Keratinocyte (primary cell): Measurements from ENCODE around the gene STK24. TPM values are rescaled to one million over a fixed set of nuclear protein-coding genes. Genes with fewer than 3 reads are reported as not detected.

Experiments
- DNase-seq: peaks from one replicate; pipeline ENCODE4 v3.0.0-alpha.2; 2011; ENCODE audit warnings: low read depth, missing footprints, low spot score
- FAIRE-seq: peaks from 2 replicates; lab custom pipeline; 2011; peaks lifted over from hg19 to GRCh38; lab: Jason Lieb, UNC
- H2AFZ ChIP-seq: 2 replicates; pipeline ENCODE4 v1.6.0; 2012; ENCODE audit warnings: low read length, control low read depth, inconsistent platforms; ENCODE audit not compliant: control insufficient read depth
- H3K27ac ChIP-seq: 2 replicates; pipeline ENCODE4 v1.5.1; 2011; ENCODE audit warnings: low read length; ENCODE audit not compliant: control insufficient read depth, insufficient read depth
- H3K27me3 ChIP-seq: 3 replicates; pipeline ENCODE4 v1.6.0; 2011; ENCODE audit warnings: low read length; ENCODE audit not compliant: control insufficient read depth, insufficient read depth; ENCODE audit errors: extremely low read depth
- H3K36me3 ChIP-seq, 2 experiments: 2 replicates in 1 of 2; 3 replicates in 1 of 2; pipeline ENCODE4 v1.5.1; 2011; ENCODE audit warnings: low read length in 2 of 2, mild to moderate bottlenecking in 1 of 2; ENCODE audit not compliant: control insufficient read depth in 2 of 2, insufficient read depth in 2 of 2; ENCODE audit errors: extremely low read depth in 1 of 2
- H3K4me1 ChIP-seq: 3 replicates; pipeline ENCODE4 v1.5.1; 2011; ENCODE audit warnings: low read length; ENCODE audit not compliant: control insufficient read depth, insufficient read depth; ENCODE audit errors: extremely low read depth
- H3K4me2 ChIP-seq: 3 replicates; pipeline ENCODE4 v1.6.0; 2011; ENCODE audit warnings: low read depth, low read length; ENCODE audit not compliant: control insufficient read depth, insufficient read depth; ENCODE audit errors: extremely low read depth
- H3K4me3 ChIP-seq, 3 experiments: fragments of 200-600 bp in 1 of 3; sonication (generic) in 1 of 3; 2 replicates in 2 of 3; 3 replicates in 1 of 3; pipeline ENCODE4 v1.5.1; 2011 to 2016; ENCODE audit warnings: low read length in 3 of 3, mild to moderate bottlenecking in 3 of 3, control low read depth in 2 of 3, inconsistent platforms in 1 of 3, low read depth in 1 of 3, mixed read lengths in 1 of 3, mixed run types in 1 of 3, moderate library complexity in 1 of 3; ENCODE audit not compliant: control insufficient read depth in 2 of 3, insufficient read depth in 2 of 3; ENCODE audit errors: extremely low read depth in 1 of 3
- H3K79me2 ChIP-seq: 2 replicates; pipeline ENCODE4 v1.6.0; 2012; ENCODE audit warnings: low read length; ENCODE audit not compliant: control insufficient read depth, insufficient read depth
- H3K9ac ChIP-seq: 3 replicates; pipeline ENCODE4 v1.6.0; 2011; ENCODE audit warnings: low read length; ENCODE audit not compliant: control insufficient read depth, insufficient read depth; ENCODE audit errors: extremely low read depth
- H3K9me1 ChIP-seq: 3 replicates; pipeline ENCODE4 v1.6.0; 2011; ENCODE audit warnings: low read length; ENCODE audit not compliant: control insufficient read depth, insufficient read depth; ENCODE audit errors: extremely low read depth
- H3K9me3 ChIP-seq: 2 replicates; pipeline ENCODE4 v1.5.1; 2012; ENCODE audit warnings: low read depth, low read length; ENCODE audit not compliant: control insufficient read depth
- H4K20me1 ChIP-seq: 3 replicates; pipeline ENCODE4 v1.6.0; 2011; ENCODE audit warnings: low read length; ENCODE audit not compliant: control insufficient read depth, insufficient read depth; ENCODE audit errors: extremely low read depth
- EZH2 ChIP-seq: IDR thresholded peaks from one replicate; pipeline ENCODE4 v1.6.1; 2012; ENCODE audit warnings: inconsistent platforms, mild to moderate bottlenecking, low read length, moderate library complexity
- dilution Hi-C: fragments of 300-500 bp; cut with MboI; formaldehyde crosslinking; loops from one replicate; pipeline ENCODE4 v1.7.0; 2020; ENCODE audit warnings: low sequenced_read_pairs; ENCODE audit not compliant: extremely low pct_ligation_motif_present
- polyA plus RNA-seq, 5 experiments: library from polyadenylated mRNA; depleted of rRNA in 3 of 5; stranded (reverse) in 3 of 5; stranded (forward) in 1 of 5; unstranded in 1 of 5; fragments of >200 nt; gene quantifications; 1 replicate in 1 of 5; 2 replicates in 3 of 5; 3 replicates in 1 of 5; pipeline versions ENCODE4 v1.2.1 to v1.2.3, GENCODE V29; 2011 to 2012; ENCODE audit warnings: missing spikeins in 2 of 5, low read depth in 1 of 5, low replicate concordance in 1 of 5
- TF ChIP-seq, protein P1 (sequence below), 3 experiments: IDR thresholded peaks in 1 of 3; conservative IDR thresholded peaks in 1 of 3; optimal IDR thresholded peaks in 1 of 3; 2 replicates in 2 of 3; 3 replicates in 1 of 3; pipeline versions ENCODE3 to v1.5.1; 2011; ENCODE audit warnings: low read length in 3 of 3, mild to moderate bottlenecking in 3 of 3, moderate library complexity in 2 of 3, control low read depth in 1 of 3, inconsistent platforms in 1 of 3; ENCODE audit not compliant: insufficient read depth in 2 of 3; ENCODE audit errors: extremely low read depth in 1 of 3

STK24 gene
- polyA plus RNA-seq, 1 donor (not counting 4 experiments of a cell fraction or from before 2014, with no cell fraction given) = 81.6 TPM

DNA sequence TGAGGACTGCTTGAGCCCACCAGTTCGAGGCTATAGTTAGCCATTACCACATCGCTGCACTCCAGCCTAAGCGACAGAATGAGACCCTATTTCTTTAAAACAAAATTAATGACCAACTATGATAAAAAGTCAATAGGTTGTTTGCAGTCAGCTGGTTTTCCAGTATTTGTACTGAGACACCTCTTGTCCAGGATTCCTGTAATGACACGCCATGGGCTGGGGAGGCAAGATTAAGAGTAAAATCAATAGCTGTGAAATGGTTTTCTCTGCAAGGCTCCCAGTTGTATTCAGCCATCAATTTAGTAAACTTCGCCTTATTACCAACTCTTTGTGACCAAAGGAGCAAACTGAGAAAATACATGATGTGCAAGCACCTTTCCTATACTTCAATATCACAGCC is 29.5 kb downstream of the STK24 start:
- peaks cover 96% of the 10 kb centered on the region for H3K79me2 ChIP-seq
- FAIRE-seq (no peak), DNase-seq (no peak)
- no peak overlapping the region for H3K27ac ChIP-seq
- dilution Hi-C loops = no loop called here
- H3K9me3 ChIP-seq = no peaks in the 10 kb centered on the region
- no peak overlapping the region for H3K4me3 ChIP-seq
- no peaks in the 10 kb centered on the region for H3K27me3 ChIP-seq
- peaks cover 10% of the 10 kb centered on the region for H3K9me1 ChIP-seq
- no peak overlapping the region for H3K4me2 ChIP-seq
- H4K20me1 ChIP-seq = peaks cover 53% of the 10 kb centered on the region
- no peak overlapping the region for H2AFZ ChIP-seq
- no peak for TF ChIP-seq EZH2
- TF ChIP-seq, protein P1, sequence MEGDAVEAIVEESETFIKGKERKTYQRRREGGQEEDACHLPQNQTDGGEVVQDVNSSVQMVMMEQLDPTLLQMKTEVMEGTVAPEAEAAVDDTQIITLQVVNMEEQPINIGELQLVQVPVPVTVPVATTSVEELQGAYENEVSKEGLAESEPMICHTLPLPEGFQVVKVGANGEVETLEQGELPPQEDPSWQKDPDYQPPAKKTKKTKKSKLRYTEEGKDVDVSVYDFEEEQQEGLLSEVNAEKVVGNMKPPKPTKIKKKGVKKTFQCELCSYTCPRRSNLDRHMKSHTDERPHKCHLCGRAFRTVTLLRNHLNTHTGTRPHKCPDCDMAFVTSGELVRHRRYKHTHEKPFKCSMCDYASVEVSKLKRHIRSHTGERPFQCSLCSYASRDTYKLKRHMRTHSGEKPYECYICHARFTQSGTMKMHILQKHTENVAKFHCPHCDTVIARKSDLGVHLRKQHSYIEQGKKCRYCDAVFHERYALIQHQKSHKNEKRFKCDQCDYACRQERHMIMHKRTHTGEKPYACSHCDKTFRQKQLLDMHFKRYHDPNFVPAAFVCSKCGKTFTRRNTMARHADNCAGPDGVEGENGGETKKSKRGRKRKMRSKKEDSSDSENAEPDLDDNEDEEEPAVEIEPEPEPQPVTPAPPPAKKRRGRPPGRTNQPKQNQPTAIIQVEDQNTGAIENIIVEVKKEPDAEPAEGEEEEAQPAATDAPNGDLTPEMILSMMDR (optimal IDR thresholded peaks at IDR 0.05 in 1 of 3, IDR thresholded peaks at IDR 0.05 in 1 of 3, conservative IDR thresholded peaks at IDR 0.05 in 1 of 3; ENCODE audit: extremely low read depth in 1 of 3, insufficient read depth in 2 of 3, low read length in 3 of 3) = no peak
- peaks cover 20% of the 10 kb centered on the region for H3K4me1 ChIP-seq
- H3K9ac ChIP-seq = no peak overlapping the region
- H3K36me3 ChIP-seq = peaks cover 14 to 35% of the 10 kb centered on the region in 2 experiments

DNA sequence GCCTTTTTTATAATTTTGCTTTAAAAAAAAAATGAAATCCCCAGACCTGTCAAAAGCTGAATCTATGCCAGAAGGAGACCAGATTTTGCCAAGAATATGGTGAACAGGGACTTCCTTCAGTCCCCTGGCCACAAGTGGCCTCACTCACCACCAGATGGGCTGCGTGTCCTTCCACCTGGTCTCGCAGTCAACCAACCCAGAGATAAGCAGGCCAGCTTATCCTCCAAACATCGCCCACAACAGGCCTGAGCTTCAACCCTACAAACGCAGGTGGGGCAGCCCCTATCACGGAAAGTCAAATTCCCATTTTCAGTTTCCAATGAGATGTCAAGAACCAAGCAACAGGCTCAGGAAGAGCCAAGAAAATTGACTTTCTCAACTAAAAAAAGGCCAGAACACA is 30.5 kb downstream of the STK24 start:
- no peak for FAIRE-seq
- H3K27ac ChIP-seq = no peak overlapping the region

More for the DNA sequence above, 30.5 kb downstream of the STK24 start:
- peaks cover 8% of the 10 kb centered on the region for H3K9me1 ChIP-seq
- H3K27me3 ChIP-seq = no peaks in the 10 kb centered on the region
- peaks cover 52% of the 10 kb centered on the region for H4K20me1 ChIP-seq
- H3K4me1 ChIP-seq = peaks cover 26% of the 10 kb centered on the region
- H3K79me2 ChIP-seq = peaks cover 96% of the 10 kb centered on the region
- no peak for TF ChIP-seq EZH2
- TF ChIP-seq, protein P1 (optimal IDR thresholded peaks at IDR 0.05 in 1 of 3, IDR thresholded peaks at IDR 0.05 in 1 of 3, conservative IDR thresholded peaks at IDR 0.05 in 1 of 3; ENCODE audit: extremely low read depth in 1 of 3, insufficient read depth in 2 of 3, low read length in 3 of 3) = no peak
- H3K4me3 ChIP-seq = no peak overlapping the region
- DNase-seq = no peak
- dilution Hi-C loops = no loop called here
- peaks cover 11 to 24% of the 10 kb centered on the region in 2 experiments for H3K36me3 ChIP-seq
- H2AFZ ChIP-seq = no peak overlapping the region
- H3K9ac ChIP-seq = no peak overlapping the region
- H3K9me3 ChIP-seq = no peaks in the 10 kb centered on the region
- H3K4me2 ChIP-seq = no peak overlapping the region
